SHP77 (cell line): ENCODE data around the gene LACTBL1.

Experiments used
- DNase-seq, 2 experiments: peaks; one replicate each; lab custom pipeline; 2025; lab: John Stamatoyannopoulos, UW

The LACTBL1 gene

GRCh38 chr1:22913421-22914141 lies 59.1 kb downstream of the LACTBL1 start:
- DNase-seq = no peak

GRCh38 chr1:22912311-22912710 lies 60.4 kb downstream of the LACTBL1 start:
- DNase-seq = no peak

GRCh38 chr1:22910986-22911651 lies 61.5 kb downstream of the LACTBL1 start:
- DNase-seq = no peak

- no peak for DNase-seq
Measured at GRCh38 chr1:22910286-22910685, 62.4 kb downstream of the LACTBL1 start.

GRCh38 chr1:22908880-22909426 lies 63.7 kb downstream of the LACTBL1 start:
- DNase-seq = no peak

- DNase-seq = no peak
Measured at GRCh38 chr1:22907528-22907927, 65.1 kb downstream of the LACTBL1 start.

GRCh38 chr1:22906968-22907367 lies 65.7 kb downstream of the LACTBL1 start:
- DNase-seq = no peak

- DNase-seq = no peak
Measured at GRCh38 chr1:22903113-22903512, 69.6 kb downstream of the LACTBL1 start.
